HT-29 (cell line): ENCODE data around the gene TRIM47. TPM values are rescaled to one million over a fixed set of nuclear protein-coding genes. Genes with fewer than 3 reads are reported as not detected.
"Not testable (repeated sequence)": the region's sequence is repeated elsewhere in the genome, so short reads cannot be mapped to it uniquely, and the experiment has no call there.

Experiments used
- DNase-seq: peaks from one replicate; pipeline ENCODE4 v3.0.0-alpha.2; 2015; ENCODE audit warnings: low spot score
- total RNA-seq: library from RNA; depleted of rRNA; stranded (reverse); fragments of >200 nt; shearing (Covaris generic); gene quantifications from 2 replicates; pipeline ENCODE4 v1.2.3, GENCODE V29; 2014

Gene TRIM47
- total RNA-seq, 1 experiment from 2014 or later, result 69.5 TPM

DNA sequence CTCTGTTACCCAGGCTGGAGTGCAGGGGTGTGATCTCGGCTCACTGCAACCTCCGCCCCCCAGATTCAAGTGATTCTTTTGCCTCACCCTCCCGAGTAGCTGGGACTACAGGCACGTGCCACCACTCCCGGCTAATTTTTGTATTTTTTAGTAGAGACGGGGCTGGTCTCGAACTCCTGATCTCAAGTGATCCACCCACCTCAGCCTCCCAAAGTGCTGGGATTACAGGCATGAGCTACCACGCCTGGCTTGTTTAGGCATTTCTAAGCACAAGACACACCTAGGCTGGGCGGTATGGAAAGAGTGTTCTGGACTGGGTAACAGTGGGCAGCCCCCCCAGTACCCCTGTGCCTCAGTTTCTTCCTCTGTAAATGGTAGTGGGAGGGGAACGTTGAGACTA lies 8.2 kb downstream of the TRIM47 start:
- DNase-seq, result not testable (repeated sequence)

DNA sequence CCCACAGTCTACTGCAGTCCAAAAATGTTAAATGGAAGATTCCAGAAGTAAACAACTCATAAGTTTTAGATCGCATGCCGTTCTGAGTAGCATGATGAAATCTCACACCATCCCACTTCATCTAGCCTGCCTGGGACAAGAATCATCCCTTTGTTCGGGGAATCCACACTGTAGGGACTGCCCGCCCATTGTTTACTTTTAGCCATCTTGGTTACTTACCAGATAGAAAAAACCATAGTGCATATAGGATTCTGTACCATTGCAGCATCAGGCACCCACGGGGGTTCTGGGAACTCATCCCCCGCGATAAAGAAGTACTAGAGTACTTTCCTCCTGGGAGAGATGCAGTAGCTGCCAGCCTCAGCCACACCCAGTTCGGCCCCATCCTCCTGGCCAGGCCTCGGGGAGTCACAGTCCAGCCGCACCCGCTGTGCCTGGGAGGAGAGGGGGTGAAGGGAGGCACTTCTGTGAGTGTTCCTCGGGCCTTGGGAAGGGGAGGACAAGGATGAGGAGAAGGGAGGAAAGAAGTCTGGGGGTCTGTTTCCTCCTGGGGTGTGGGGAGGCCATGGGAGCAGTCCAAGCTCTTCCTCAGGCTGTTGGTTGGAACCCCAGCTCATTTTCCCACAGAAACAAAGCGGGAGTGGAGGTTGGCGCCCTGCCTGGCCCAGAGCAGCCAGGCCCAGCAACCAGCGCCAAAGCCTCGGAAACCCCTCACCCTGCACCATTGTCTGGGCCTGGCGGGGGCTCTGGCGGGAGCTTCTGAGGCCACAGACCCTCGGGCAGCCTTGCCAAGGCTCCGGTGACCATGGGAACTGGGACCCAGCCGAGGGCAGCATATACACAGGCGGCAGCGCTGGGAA lies 8.9 kb downstream of the TRIM47 start:
- peak; percentile 56 for DNase-seq

DNA sequence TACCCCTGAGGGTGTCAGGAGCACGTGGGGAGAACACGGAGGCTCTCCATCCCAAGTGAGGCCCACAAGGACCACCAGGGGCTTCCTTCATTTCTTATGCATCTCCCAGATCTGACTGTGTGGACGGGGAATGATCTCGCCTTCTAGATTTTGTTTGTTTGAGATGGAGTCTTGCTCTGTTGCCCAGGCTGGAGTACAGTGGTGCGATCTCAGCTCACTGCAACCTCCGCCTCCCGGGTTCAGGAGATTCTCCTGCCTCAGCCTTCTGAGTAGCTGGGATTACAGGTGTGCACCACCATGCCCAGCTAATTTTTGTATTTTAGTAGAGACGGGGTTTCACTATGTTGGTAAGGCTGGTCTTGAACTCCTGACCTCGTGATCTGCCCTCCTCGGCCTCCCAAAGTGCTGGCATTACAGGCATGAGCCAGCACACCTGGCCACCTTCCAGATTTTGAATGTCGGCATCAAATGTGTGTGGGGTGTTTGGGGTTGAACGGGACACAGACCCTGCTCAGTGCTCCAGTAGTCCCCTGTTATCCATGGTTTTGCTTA lies 9.6 kb downstream of the TRIM47 start:
- not testable (repeated sequence) for DNase-seq

DNA sequence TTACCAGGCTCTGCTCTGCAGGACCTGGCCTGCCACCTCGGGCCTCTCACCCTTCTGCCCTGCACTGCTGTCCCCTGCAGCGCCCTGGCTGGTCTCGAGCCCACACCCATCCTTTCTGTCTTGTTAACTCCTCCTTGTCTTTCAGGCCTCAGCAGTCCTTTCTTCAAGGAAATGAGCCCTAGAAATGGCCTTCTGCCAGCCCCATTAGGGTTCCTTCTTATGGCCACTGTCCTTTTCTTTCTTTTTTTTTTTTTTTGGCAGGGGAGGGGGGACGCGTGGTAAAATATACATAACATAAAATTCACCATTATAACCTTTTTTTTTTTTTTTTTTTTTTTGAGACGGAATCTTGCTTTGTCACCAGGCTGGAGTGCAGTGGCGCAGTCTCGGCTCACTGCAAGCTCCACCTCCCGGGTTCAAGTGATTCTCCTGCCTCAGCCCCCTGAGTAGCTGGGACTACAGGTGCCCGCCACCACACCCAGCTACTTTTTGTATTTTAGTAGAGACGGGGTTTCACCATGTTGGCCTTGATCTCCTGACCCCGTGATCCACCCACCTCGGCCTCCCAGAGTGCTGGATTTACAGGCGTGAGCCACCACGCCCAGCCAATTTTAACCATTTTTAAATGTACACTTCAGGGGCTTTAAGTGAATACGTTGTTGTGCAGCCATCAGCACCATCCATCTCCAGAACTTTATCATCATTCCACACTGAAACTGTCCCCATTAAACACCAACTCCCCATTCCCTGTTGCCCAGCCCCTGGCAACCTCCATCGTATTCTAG lies 12.8 kb downstream of the TRIM47 start:
- DNase-seq, result not testable (repeated sequence)

DNA sequence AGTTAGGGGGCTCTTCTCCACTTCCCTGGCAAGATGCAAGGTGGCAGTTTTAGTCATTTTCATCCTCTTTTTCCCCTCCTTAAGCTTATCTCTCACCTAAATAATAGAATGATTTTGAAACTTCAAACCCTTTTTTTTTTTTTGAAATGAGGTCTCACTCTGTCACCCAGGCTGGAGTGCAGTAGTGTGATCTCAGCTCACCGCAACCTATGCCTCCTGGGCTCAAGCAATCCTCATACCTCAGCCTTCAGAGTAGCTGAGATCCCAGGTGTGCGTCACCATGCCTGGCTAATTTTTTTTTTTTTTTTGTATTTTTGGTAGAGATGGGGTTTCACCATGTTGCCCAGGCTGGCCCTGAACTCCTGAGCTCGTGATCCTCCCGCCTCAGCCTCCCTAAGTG lies 13.5 kb downstream of the TRIM47 start:
- DNase-seq, result not testable (repeated sequence)

DNA sequence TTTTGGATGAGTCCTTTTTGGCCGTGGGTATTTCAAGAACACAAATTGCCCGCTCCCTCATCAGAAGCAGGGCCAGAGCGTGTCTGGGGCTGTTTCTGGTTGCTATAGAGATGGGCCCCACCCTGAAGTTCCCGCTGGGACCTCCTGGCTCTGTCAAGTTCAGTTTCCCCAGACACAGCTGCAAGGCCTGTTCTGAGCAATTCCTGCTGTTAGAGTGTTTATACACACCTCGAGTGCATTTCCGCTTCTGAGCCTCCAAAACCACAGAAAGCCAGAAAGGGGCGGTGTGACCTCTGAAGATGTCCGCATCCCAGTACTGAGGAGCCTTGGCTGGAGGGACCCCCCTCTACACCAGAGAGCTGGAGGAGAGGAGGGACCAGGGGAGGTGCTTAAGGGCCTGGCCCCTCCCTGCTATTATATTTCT lies 13.9 kb downstream of the TRIM47 start:
- peak; percentile 33 for DNase-seq

DNA sequence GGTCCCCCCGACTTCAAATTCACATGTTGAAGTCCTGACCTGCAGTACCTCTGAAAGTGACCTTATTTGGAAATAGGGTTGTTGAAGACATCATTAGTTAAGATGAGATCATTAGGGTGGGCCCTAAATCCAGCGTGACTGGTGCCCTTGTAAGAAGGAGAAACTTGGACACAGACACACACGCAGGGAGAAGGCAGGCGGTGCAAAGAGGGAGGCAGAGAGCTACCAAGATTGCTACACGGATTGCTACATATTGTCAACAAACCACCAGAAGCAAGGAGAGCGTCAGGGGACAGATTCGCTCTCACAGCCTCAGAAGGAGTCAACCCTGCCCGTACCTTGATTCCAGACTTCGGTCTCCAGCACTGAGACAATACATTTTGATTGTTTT lies 16.5 kb downstream of the TRIM47 start:
- no peak for DNase-seq

DNA sequence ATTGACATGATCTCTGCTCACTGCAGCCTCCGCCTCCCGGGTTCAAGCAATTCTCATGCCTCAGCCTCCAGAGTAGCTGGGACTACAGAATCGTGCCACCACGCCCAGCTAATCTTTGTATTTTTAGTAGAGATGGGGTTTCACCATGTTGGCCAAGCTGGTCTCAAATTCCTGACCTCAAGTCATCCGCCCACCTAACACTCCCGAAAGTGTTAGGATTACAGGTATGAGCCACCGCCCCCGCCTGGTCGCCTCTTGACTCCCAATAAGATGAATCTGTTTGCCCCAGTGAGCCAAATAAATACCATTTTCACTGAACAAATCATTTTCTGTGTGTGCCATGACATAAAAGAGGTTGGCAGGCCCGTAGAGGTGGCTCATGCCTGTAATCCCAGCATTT lies 19.0 kb downstream of the TRIM47 start:
- DNase-seq, result not testable (repeated sequence)

DNA sequence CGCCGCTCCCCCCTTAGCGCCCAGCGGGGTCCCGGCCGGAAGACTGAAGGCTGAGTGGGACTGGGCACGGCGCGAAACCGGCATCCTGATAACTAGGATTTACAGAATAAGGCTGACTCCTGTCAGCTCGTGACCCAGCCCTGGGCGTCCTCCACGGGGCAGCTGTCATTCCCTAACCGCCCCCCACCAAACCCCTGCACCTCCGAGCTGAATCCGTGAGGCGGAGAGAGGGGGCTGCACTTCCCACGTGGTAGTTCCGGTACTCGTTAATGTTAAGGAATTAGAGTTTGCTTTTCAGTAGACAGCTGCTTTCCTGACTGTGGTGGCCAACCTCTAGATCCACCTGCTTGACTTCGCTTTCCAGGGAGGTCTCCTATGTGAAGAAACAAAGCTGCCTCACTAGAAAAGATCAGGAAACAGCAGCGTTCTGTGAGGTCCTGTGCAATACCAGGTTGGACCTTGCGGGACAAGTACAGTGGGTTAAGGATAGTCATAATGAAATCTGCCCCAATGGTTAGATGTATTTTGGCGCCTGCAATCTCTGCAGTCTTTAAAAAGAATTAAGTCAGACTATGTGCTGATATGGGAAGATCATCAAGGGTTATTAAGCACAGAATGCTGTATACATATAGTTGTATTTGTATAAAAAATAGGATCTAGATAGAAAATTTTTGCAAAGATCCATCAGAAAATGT lies 22.2 kb downstream of the TRIM47 start:
- peak; percentile 48 for DNase-seq

DNA sequence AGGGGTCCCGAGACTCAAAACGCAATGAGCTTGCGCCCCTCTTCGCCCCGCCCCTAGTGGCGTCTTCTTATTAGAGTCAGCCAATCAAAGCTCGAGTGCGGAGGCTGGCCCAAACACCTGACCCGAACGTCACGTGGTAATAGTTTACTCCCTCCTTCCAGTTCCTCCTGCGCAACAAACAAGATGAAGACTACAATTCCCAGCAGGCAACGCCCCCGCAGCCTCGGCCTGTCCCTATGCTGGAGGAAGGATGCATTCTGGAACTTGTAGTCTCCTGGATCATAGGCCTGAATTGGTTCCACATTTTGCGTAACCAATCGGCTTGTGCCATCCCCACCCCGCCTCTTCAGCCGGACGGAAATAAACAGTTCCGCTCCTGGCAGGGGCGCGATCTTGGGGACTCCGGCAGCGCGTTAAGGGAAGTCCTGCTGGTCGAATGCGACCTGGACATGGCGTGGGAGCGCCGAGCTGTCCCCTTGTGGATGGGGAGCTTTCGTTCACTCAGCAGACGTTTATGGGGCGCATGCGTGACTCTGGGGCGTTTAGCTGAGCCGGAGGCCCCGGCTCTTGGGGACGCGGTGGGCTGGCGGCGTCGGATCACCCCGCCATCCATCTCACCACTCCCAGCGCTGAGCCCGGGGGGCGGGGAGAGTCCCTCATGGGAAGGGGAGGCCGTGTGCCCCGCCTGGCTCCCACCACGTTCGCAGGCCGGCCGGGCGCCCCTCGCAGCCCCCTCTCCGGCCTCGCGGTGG lies 22.9 kb downstream of the TRIM47 start, which contains the start of gene WBP2:
Gene WBP2, minus strand, starts transcription at position 26 of the 752 bp plus-strand sequence. CDS start 38 bp downstream, outside the sequence.
- peak; percentile 99 for DNase-seq

DNA sequence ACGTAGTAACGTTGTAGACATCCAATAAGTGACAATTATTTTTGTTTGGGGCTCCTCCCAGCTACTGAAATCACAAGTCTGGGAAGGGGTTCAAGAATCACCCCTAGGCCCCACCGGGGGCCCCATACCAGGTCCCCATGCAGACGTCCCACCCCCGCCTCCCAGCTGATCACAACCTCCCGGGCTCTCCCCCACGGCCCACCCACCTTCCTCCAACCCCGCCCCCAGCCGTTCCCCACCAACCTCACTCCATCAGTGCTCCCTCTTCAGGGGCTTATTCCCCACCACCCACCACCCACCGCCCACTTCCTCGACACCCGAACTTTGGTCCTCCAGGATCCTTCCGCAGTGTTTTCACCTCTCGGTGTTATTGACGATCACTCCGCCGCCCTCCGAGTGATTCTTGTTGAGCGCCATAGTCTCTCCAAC lies 23.5 kb downstream of the TRIM47 start:
- DNase-seq, result no peak

DNA sequence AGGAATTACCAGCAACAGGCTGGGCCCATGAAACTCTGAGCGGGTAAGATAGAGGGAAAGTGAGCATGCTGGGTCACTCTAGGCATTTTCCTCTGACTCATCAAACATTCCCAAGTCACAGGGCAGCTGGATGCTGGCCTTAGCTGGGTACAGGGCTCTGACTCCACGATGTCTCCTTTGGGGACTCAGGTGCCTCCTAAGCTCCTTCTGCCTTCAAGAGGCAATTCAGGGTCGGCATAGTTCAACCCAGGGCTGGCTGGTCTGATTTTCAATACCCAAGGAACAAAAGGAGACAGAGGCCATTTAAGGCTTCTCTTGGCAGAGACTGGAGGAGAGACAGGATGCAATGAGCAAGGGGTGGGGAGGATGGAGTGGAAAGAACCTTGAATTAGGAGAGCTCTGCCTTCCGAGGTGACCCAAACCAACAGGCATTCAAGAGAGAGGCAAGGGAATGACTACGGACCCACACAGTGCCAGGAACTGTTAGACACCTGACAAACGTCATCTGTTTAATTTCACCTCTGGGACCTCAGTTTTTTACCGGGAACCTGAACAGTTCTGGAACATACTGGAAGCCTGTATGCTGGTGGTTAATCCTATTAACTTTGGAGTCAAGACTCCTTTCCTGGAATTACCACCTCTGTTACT lies 24.2 kb downstream of the TRIM47 start:
- DNase-seq, result peak; percentile 71

DNA sequence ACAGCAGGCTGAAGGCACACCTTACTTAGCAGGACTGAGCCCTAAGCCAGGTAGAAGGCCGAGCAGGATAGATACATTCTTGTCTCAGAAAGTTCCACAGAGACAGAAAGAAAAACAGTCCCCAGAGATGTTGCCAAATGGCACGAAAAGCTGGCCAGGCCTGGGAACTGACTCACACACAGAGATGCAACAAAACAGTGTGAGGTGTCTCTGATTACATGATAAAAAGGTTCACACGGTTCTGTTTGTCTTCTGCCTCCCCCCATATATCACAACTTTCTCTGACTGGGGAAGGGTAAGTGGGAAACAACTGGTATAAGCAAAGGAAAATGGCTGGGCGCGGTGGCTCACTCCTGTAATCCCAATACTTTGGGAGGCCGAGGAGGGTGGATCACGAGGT lies 24.9 kb downstream of the TRIM47 start:
- no peak for DNase-seq

DNA sequence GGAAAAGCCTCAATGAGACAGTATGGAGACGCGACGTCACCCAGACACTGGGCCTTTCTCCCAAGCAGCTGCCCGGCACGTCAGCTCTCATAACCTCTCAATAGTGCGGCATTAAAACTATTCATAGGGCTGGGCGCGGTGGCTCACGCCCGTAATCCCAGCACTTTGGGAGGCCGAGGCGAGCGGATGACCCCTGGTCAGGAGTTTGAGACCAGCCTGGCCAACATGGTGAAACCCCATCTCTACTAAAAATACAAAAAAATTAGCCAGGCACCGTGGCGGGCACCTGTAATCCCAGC lies 26.7 kb downstream of the TRIM47 start:
- not testable (repeated sequence) for DNase-seq

DNA sequence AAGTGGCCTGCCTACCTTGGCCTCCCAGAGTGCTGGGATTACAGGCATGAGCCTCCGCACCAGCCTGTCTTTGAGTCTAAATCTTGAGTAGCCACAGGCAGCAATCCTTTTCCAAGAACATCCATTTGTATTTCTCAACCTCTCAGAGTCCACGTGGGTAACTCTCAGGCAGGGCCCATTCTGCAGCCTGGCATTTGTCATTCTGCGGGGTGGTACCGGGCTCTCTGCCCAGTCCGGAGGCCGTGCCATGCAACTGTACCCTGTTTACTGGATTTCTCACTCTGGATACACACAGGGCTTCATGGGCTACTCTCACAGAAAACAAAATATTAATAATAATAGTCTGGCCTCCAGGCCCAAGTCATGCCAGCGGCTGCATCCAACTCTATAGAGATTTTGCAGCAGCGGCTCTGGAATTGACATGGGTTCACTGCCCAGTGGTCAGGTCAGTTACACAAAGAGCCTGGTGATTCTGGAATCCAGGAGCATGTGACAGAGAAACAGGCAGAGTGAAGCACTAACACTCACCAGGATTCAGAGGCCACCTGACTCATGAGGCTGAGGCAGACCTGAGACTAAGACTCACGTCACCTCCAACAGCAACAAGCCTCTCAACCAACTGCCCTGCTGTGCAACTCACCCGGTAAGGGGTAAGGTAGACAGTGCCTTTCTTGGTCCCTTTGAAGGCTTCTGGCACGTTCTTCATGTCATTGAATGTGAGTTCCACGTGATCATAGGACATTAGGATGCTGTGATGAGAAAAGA lies 27.3 kb downstream of the TRIM47 start:
- DNase-seq, result no peak

DNA sequence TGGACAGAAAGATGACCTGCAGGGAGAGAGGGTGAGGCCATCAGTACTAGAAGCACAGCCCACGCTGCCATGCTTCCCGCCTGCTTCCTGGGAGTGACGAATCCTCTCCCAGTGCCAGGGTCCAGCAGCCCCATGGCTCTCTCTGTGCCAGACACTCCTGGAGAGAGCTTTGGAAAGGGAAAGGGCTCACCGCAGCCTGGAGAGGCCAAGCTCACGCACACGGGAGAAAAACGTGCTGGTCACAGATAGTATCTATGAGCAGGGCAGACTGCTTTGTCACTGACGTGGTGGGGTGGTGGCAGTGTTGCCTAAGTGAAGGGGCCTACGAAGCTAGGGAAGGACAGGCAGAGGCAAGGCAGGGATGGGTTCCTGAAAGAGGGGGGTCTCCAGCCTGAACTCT lies 28.7 kb downstream of the TRIM47 start:
- no peak for DNase-seq

DNA sequence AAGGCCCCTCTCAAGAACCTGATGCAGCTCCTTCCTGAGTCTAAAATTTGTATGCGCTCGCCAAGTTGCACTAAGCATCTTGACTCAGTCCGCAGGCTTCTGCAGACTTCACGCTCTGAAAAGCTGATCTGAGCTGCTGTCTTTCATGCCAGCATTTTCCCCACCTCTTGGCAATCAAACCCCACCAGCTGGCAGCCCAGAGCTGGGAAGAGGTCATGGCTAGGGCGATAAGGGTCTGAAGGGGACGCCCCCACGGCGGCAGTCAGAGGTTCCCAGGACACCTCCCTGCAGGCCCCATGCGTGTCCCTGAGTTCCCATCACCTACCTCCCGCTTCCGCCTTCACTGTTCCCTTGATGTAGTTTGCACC lies 29.1 kb downstream of the TRIM47 start:
- DNase-seq, result no peak

DNA sequence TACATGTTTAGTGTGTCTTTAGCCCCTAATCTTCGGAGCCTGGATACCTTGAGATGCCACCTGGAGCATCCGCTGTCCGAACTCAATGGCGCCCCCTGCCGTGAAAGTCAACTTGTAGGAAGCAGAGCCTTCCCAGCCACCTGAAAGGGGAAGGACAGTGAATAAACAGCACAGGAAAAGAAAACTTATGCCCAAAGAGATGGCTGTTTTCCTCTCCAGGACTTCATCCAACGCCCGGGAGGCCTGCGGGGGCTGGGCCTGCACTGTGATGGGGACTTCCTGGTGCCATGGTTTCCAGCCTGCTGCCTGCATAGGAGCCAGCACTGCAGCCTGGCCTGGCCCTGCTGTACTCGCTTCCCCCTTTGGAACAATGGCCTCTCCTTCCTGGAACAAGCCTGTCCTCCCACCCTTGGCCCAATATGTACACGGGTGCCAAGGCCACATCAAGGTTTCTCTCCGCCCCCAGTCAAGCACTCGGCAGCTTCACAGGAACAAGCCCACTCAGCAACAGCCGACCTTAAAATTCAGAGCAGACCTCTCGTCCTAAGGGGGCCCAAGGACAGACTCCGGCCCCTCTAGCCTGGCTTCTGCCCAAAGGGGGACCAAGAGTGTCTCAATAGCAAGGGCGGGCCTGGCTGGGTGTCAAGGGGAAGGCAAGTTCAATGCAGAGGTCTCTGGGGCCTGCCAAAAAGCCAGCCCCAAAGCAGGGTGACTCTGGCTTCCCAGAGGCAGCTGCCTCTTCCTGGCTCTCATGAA lies 29.7 kb downstream of the TRIM47 start:
- peak; percentile 94 for DNase-seq
